Hematopoietic multipotent progenitor cell treated with erythropoietin and hydrocortisone succinate and interleukin-3 and kit ligand, for 8 days (in vitro differentiated cells): ENCODE measurements around the gene SARDH.

Experiments used
- DNase-seq: peaks from one replicate; pipeline ENCODE4 v3.0.0-alpha.2; 2015

SARDH gene, protein sequence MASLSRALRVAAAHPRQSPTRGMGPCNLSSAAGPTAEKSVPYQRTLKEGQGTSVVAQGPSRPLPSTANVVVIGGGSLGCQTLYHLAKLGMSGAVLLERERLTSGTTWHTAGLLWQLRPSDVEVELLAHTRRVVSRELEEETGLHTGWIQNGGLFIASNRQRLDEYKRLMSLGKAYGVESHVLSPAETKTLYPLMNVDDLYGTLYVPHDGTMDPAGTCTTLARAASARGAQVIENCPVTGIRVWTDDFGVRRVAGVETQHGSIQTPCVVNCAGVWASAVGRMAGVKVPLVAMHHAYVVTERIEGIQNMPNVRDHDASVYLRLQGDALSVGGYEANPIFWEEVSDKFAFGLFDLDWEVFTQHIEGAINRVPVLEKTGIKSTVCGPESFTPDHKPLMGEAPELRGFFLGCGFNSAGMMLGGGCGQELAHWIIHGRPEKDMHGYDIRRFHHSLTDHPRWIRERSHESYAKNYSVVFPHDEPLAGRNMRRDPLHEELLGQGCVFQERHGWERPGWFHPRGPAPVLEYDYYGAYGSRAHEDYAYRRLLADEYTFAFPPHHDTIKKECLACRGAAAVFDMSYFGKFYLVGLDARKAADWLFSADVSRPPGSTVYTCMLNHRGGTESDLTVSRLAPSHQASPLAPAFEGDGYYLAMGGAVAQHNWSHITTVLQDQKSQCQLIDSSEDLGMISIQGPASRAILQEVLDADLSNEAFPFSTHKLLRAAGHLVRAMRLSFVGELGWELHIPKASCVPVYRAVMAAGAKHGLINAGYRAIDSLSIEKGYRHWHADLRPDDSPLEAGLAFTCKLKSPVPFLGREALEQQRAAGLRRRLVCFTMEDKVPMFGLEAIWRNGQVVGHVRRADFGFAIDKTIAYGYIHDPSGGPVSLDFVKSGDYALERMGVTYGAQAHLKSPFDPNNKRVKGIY

DNA sequence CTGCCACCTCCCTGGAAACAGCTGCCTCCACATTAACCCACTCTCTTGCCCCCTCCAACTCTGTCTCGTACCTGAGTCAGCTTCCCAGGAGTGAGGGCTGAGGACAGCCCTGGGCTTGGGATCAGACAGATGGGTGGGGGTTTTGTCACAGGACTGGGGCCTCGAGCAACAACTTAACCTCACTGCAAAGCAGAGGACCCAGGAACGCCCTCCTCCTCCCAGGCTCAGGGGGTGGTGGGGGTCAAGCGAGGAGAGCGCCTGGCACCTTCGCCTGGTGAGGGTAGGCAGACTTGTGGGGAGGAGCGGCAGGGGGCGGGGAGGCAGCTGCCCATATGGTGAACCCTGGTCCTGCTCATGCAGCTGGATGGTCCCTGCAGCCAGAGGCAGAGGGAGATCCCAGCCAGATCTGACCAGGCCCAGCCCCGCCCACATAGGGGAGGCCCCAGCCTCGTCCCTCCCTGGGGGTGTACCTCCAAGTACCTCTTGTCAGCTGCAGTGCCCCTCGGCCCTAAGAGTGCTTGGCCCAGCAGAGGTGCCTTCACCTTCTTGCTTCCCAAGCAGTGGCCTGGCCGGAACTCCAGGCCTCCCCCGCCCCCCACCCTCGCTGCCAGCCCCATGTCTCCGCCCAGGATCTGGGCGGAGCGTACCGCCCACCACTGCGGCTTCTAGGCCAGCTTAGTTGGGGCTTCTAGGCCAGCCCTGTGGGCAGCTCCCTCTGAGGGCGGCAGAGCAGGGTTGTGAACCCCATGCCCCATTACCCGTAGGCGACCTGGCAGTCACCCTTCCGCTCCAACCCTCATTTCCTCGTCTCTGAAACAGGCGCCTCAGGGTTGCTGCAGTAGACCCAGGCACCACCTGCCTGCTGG is at the start of gene SARDH:
SARDH (minus strand) TSS at position 579 of the 866 bp plus-strand sequence. CDS start 4,179 bp downstream, outside the sequence.
- peak; percentile 13 for DNase-seq

DNA sequence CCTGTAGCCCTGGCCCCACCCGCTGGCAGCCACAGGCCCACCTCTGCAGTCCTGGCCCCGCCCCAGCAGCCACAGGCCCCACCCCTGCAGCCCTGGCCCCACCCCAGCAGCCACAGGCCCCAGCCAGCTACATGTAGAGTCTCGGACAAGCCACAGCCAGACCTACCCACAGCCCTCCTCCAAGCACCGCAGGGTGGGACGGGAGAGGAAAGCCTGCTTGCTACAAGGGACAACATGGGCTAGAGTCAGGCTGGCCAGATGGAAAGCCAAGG is 49.5 kb upstream of the SARDH start:
- DNase-seq = peak; percentile 46

DNA sequence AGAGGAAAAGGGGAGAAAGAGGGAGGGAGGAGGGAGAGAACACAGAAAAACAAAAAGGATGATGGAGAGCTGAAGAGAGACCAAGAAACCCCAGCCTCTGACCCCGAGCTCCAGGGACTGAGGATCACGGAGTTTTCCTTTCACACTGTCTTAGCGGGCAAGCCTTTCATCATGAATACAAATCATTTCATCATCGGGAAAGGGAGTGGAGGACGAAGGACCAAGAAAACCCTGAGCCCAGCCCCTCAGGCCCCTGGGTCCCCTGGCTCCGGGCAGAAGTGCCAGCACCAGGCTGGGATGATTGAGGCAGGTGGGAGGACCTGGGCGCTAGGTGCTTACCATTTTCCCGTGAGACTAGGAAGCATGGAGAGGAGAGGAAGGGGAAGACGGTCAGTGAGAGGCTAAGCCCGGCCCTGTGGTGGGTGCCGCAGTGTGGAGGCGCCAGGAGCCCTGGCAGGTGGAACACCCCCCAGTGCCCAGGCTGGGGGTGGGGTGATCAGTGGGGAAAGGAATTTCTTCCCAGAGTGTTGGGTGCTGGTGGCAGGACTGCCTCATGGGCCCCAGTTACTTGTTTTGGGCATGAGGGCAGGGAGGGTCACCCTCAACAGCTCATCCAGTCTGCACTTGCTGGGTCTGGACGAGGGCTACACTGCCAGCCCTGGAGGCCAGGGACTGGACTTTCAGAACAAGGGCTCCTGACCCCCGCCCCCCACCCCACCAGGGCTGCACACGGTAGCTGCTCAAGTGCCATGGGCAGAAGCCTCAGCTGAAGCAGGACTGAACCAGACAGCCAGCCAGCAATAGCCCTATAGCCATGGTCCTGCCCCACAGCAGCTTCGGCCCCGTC is 49.0 kb upstream of the SARDH start:
- DNase-seq = no peak

DNA sequence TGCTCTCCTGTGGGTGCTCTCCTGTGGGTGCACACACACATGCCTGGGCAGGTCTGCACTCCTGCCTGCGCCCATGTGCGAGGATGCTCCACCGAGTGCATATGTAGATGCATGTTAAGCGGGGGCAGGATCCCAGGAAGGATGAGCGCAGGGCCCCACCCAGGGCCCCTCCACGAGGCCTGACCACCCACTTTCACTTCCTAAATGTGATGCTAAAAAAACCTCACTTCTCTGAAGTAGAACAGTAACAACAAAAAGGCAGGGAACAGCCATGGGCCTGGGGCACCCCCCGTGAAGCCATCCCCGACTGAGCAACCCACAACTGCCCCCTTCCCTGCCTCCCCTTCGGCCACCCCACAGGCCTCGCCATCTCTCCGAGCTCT is 48.2 kb upstream of the SARDH start:
- no peak for DNase-seq

DNA sequence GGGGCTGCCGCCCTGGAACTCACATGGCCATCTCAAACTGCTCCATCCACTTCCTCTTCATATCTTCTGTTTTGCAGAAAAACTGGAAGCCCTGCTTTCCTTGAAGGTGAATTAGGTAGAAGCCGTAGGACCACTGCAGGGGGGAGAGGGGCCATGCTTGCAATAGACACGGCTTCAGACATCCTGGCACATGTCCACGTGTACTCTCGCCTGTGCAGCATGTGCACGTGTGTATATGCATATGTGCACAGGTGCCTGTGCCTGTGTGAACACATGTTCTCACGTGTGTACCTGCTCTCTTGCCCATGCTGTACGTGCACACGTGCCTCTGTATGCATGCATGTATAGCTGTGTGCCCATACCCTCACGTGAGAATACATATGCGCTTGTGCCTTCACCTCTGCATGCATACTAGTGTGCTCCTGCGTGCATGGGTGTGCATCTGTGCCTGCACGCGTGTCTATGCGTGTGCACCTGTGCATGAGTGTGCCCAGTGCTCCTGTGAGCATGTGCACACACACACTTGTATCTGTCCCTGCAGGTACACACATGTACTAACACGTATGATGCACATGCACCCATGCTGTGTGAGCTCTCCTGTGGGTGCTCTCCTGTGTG is 47.7 kb upstream of the SARDH start:
- DNase-seq = no peak

DNA sequence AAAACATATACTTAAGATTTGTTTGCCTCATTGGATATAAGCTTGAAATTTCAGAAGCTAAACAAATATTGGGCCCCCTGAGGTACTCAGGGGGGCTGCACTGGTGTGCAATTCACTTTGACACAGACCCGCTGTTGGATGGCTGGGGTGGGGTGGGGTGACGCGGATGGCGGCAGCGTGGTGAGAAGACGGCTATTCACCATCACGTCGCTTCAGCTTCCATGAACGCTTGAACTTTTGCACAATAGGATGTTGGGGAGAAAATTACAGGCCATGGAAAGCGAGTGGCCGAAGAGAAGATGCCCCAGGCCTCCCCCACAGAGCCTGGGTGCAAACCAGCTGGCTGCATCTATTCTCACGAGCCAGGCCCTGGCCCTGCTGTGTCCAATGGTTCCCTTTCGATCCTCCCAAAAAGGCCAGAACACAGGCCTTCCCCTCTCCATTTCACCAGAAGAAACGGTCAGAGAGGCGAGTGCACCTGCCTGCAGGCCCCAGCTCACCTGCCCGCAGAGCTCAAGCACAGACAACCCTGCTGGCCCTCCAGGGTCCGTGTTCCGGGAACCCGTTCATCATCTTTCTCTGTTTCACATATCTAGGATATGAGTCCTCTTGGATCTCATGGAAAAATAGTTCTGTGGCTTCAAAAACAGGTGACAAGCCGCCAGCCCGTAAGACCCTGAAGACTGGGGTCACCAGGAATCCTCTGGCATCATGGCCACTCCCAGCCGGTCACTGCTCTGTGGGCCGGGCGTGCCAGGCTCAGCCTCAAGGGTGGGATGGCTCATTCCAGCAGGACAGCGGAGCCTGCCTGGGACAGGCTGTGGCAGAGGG is 46.8 kb upstream of the SARDH start:
- DNase-seq = no peak

DNA sequence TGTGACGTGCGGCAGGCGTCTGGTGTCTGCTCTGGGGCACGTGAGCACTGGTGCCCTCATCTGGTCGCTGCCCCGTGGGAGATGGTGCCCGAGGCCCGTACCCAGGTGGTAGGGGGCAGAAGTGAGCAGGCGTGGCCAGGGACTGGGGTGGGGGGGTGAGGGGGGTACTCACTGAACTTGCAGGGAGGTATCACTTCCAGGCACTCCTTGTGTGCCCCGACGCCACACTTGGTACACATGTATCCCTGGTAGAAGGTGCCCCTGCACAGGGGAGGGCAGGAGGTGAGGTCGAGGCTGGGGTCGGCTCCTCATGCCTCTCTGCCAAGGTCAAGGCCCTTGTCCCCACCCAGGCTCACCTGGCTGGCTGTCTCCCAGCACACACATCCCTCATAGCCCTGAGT is 45.2 kb upstream of the SARDH start:
- DNase-seq = no peak

DNA sequence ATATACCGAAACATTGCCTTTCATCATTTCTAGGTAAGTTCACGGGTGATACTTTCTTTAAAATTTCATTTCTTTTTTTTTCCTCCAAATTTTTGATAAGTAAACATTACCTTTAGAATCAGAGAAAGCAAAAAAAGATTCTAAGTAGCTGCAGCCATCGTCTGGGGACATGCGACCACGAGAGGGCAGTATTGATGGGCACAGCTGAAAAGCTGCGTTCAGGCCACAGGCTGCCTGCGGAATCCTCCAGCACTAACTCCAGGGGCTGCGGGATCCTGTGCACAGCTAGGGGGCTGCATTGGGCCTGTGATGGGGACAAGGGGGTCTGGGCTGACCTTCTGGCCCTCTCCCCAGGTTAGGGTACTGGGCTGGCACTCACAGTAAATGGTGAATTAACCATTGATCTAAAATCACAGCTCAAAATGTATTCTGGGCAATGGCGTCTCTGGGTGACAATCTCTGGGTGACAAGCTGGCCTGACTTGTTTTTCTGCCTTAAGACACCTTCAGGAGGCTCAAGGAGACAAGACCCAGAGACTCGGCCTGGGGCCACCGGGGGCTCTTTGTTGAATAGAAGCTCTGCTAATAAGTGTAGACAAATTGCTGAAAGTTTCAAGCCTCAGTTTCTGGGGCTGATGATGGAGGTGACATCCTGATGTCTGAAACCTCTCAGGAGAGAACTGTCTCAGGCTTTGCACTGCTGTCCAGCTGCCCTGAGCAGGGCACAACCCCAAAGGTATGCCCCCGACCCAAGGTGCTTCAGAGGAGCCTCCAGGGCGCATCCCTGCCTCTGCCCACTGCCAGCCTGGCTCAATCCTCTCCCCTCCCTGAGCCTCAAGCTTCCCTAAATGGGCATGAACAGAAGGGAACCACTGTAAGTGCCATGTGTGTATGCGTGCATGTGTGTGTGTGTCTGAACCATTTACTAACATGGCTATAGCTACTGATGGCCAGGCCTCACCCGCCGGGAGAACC is 44.3 kb upstream of the SARDH start:
- peak; percentile 59 for DNase-seq

DNA sequence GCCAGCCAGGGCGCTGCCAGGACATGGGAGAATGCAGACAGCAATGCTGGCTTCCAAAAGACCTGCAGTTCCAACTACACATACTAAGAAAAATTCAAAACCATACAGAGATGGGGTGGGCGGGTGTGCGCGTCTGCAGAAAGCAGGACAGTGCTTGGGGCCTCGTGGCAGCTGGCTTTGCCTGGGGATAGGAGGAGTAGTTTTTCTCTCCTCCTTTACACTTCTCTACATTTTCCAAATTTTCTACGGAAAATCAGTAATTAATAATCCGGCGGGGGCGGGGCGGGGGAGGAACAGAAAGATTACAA is 43.6 kb upstream of the SARDH start:
- DNase-seq = no peak

DNA sequence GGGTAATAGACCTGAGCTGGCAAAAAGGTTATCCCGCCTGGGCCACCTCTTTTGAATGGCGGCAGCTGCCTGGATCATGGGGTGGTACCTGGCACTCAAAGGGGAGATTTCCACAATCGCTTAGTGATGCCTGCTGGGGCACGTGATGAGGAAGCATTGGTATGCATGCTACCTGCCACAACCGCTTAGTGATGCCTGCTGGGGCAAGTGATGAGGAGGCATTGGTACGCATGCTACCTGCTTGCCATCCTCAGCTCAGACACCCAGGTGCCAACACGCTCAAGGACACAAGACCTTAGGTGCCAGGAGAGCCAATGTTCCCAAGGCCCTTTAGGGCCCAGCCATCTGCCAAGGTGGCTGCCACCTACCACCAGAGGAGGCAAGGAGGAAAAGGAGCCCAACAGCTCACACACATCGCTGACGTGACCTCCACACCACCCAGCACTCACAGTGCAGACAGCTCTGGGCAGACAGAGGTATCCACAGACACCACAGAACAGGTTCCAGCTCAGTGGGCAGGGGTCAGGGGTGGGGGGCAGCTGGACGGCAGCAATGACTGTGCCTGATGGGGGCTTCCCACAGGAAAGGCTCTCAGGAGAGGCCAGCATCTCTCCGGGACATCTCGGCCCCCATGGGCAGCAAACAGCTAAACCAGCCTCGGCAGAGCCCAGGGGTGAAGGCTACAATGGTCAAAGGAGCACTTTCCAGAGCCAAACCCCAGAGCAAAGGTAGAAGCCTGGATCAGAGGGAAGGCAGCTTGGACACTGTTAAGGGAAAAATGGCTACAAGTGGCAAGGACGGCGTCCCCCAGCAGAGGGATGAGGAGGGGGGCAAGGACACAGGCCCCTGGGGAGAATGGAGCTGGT is 43.0 kb upstream of the SARDH start:
- no peak for DNase-seq

DNA sequence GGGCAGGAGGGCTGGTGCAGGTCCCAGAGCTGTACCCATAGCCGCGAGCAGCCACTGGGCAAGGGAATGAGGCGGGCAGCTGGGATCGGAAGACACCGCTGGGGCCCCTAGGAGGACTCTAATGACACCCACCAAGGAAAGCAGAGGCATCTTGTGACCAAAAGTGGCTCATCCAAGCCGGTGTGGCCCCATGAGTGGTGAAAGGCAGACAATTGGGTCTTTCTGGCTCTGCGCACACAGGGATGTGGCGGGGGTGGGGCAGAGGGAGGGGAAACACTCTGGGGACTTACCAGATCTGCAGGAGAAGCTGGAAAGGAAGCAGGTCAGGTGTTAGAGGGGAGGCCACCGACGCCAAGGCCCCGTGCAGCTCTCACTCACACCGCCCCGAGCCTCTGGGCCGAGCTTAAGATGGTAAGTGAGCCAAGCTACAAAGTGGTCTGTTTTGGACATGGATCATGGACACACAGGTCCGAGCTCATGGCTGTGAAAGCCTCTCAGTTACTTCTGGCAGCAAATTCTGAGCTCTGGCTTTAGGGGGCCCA is 42.3 kb upstream of the SARDH start:
- DNase-seq = no peak

DNA sequence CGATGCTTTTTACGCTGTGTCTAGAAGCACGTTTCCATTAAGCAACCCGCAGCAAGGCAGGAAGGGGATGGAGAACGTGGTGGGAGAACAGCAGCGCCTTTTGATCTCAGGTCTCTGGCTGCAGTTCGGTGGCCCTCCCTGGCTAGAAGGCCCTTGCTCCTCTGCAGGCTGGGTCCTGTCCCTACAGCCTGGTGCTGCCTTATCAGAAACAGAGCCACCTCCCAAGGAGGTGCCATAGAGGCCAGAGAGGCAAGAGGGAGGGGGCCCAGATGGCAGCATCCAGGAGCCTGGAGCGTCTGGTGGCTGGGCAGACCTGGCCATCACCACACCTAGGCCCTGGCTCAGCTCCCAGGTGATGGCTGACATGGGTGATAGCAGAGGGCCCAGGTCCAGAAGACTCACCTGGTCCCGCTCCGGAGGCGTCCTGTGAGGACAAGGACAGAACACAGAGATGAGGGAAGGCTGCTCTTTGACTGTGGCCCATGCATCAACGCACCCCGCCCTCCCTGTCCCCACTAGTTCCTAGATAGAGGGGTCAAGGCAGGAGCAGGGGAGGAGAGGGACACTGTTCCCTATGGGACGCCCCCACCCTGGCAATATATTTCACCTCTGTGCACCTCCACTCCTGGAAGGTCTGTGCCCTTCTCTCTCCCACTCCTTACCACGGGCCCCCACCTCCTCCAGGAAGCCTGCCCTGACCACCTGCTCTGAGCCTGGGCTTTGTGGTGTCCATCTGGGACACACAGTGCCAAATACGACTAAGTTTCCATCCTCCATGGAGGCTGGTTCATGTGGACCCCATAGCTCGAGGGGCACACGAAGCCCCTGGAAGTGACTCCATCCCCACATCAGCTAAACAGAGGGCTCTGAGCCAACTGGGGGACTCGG is 41.6 kb upstream of the SARDH start:
- no peak for DNase-seq

DNA sequence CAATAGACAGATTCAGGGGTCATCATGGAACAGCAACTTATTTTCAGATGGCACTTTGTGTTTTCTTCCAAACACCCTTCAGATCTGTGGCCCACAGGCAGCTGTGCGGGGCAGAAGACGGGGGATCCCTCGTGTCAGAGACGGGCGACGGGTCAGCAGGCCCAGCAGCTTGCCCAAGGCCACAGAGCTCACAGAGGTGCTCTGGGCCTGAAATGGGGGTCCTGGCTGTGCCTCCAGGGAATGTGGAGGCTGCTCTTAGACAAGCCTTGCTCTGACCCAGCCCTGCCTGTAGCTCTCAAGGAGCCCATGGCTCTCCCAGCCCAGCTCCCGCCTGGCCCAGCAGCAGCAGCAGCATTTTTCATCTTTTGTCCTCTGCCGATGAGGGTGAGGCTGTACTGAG is 40.9 kb upstream of the SARDH start:
- DNase-seq = no peak

DNA sequence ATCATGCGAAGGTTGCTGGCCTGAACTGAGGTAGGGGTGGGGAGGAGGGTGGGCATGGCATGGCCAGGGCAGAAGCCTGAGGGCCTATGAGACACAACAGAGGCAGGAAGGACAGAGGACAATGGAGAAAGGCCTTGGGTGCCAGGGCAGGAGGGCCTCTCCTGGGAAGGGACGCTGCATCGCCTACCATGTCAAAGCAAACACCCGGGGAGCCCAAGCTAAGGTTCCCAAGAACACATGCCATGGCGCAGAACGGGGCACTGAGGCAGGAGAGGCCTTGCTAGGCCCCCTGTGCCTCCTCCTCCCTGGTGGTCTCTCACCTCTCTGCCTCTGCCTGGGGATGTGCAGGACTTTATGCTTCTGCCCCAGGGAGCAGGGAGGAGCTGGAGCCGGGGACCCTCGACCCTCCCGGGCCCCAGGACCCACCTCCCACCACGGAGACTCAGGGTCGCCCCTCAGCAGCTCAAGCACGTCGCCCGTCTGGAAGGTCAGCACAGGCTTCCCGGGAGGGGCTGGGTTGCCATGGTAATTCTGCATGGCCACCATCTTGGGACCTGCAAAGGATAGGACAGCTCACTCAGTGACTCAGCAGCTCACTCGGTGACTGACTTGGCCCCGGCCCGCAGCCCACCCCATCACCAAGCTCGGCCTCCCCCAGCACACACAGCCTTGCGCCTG is 40.3 kb upstream of the SARDH start:
- no peak for DNase-seq

DNA sequence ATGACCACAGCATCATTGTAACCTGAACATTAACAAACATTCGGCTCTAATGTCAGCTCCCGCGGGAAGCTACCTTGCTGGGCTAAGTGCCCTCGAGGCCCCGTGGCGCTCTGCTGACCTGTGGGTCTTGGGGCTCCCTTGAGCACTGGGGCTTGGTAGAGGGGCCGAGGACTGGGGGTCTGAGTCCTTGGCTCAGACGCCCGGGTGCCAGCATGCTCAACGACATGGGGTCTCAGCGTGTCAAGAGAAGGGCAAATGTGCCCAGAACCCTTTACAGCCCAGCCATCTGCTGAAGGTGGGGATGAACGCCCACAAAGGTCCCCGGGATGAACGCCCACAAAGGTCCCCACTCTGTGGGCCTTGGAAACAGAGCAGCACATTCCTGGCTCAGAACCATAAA is 39.7 kb upstream of the SARDH start:
- DNase-seq = no peak

DNA sequence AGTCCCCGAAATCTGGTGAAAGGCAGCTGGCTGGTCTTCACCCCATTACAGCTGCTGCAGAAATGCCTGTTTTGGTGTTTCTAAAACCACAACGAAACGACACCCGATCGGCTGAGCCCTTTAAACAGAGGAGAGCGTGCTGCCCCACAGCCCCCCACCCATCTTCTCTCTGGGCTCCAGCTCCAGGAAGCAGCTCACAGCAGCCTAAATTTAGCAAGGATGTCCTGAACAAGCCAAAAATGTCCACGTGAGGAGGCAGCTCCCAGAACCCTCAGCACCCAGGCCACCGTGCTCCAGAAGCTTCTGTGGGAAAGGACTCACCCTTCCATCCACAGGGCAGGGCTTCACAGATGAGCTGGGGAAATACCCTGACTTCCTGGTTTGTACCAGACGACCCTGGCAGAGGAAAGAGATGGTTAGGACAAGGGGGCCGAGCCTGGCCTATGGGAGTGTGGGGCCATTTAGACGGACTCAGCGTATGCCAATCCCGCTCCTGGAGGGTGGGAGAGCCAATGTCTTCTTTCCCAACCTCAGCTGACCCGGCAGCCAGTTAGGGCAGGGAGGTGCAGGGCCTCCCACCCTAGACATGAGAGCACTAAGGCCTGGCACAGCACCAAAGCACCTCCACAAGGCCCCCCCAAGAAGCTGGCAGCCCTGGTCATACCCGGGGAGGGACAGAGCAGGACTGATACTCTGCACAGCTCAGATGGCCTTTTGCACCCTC is 39.1 kb upstream of the SARDH start:
- no peak for DNase-seq
